PFSK-1 (cell line): ENCODE results near the gene DET1.

Experiments
- FOXP2 ChIP-seq: optimal IDR thresholded peaks from 2 replicates; pipeline ENCODE3; 2011; ENCODE audit warnings: borderline replicate concordance, control low read depth, inconsistent platforms; ENCODE audit not compliant: insufficient read depth; ENCODE audit errors: extremely low read length, extremely low read depth
- POLR2AphosphoS5 ChIP-seq: IDR thresholded peaks from 2 replicates; pipeline ENCODE4 v1.6.1; 2012; ENCODE audit warnings: low read depth, mild to moderate bottlenecking, control low read depth, low read length, moderate library complexity
- SIN3A ChIP-seq: IDR thresholded peaks from 2 replicates; pipeline ENCODE4 v1.6.1; 2012; ENCODE audit warnings: mild to moderate bottlenecking, low read length, moderate library complexity, borderline replicate concordance; ENCODE audit not compliant: insufficient read depth
- TAF1 ChIP-seq: IDR thresholded peaks from 2 replicates; pipeline ENCODE4 v1.6.1; 2012; ENCODE audit warnings: low read length, control low read depth, borderline replicate concordance; ENCODE audit not compliant: insufficient read depth
- TF ChIP-seq, protein P1 (sequence below), 2 experiments: IDR thresholded peaks; 2 replicates each; pipeline versions ENCODE4 v1.6.1 to v1.8.0; 2011 to 2012; ENCODE audit warnings: low read depth in 2 of 2, low read length in 2 of 2, control low read depth in 1 of 2, inconsistent platforms in 1 of 2, mild to moderate bottlenecking in 1 of 2, moderate library complexity in 1 of 2; ENCODE audit not compliant: insufficient read depth in 1 of 2

DET1 gene

DNA sequence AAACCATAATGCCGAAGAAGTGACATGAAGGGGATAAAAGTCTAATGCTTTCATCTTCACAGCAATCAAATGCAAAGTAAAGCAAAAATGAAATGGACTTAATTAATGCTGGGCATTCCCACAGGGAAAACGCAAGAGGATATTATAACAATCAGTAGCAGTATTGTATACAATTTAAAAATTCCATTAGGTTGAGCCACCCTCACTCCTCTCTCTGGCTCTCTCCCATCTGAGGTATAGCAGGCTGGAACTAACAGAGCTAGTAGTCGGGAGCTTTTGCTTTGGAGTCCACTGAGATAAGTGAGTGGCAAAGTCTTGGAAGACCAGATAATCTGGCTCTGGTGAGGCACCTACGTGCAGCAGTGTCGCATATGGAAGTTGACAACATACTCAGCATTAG, 33.9 kb downstream of the DET1 start:
- TF ChIP-seq POLR2AphosphoS5 (no peak), TAF1 (no peak), FOXP2 (no peak), SIN3A (no peak)
- TF ChIP-seq, protein P1, sequence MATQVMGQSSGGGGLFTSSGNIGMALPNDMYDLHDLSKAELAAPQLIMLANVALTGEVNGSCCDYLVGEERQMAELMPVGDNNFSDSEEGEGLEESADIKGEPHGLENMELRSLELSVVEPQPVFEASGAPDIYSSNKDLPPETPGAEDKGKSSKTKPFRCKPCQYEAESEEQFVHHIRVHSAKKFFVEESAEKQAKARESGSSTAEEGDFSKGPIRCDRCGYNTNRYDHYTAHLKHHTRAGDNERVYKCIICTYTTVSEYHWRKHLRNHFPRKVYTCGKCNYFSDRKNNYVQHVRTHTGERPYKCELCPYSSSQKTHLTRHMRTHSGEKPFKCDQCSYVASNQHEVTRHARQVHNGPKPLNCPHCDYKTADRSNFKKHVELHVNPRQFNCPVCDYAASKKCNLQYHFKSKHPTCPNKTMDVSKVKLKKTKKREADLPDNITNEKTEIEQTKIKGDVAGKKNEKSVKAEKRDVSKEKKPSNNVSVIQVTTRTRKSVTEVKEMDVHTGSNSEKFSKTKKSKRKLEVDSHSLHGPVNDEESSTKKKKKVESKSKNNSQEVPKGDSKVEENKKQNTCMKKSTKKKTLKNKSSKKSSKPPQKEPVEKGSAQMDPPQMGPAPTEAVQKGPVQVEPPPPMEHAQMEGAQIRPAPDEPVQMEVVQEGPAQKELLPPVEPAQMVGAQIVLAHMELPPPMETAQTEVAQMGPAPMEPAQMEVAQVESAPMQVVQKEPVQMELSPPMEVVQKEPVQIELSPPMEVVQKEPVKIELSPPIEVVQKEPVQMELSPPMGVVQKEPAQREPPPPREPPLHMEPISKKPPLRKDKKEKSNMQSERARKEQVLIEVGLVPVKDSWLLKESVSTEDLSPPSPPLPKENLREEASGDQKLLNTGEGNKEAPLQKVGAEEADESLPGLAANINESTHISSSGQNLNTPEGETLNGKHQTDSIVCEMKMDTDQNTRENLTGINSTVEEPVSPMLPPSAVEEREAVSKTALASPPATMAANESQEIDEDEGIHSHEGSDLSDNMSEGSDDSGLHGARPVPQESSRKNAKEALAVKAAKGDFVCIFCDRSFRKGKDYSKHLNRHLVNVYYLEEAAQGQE (IDR thresholded peaks at IDR 0.05; ENCODE audit: insufficient read depth in 1 of 2, low read depth in 2 of 2, low read length in 2 of 2) = no peak

DNA sequence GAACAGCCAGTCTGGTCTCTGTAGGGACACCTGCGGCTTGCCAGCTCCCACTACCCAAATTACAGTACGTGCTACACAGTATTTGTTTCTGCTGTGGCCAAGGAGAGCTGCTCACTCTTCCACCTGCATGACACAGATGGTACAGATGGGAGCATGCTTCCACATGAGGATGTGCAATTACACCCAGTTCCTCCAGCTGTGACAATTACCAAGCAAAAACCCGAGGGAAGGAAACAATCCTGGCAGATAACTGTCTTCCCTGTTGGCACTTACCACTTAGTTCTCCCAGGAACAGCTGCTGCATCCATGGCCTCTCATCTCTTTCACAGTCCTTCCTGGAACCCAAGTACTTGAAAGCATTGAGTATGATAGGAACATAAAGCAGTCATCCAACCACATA, 34.4 kb downstream of the DET1 start:
- TF ChIP-seq POLR2AphosphoS5 (no peak), FOXP2 (no peak), TAF1 (no peak), SIN3A (no peak)
- TF ChIP-seq, protein P1 (IDR thresholded peaks at IDR 0.05; ENCODE audit: insufficient read depth in 1 of 2, low read depth in 2 of 2, low read length in 2 of 2) = no peak

DNA sequence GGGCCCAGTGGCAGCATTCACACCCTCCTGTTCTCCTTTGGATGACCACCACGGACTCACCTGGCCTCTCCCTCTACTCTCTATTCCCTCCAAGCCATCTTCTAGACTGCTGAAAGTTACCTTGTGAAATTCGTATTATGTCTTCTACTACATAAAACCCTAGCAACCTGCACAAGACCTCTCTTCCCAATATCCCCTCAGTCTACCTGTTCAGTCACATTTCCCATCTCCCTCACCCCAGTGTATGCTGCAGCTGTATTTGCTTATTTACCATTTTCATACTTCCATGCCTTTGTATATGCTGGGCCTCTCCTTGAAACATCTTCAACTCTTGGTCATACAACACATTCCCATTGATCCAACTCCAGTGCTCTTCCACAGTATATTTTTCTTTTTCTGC, 35.3 kb downstream of the DET1 start:
- TF ChIP-seq, protein P1 (IDR thresholded peaks at IDR 0.05; ENCODE audit: insufficient read depth in 1 of 2, low read depth in 2 of 2, low read length in 2 of 2) = no peak
- TF ChIP-seq SIN3A = no peak
- TF ChIP-seq FOXP2 = no peak
- TF ChIP-seq POLR2AphosphoS5 = no peak
- no peak for TF ChIP-seq TAF1

DNA sequence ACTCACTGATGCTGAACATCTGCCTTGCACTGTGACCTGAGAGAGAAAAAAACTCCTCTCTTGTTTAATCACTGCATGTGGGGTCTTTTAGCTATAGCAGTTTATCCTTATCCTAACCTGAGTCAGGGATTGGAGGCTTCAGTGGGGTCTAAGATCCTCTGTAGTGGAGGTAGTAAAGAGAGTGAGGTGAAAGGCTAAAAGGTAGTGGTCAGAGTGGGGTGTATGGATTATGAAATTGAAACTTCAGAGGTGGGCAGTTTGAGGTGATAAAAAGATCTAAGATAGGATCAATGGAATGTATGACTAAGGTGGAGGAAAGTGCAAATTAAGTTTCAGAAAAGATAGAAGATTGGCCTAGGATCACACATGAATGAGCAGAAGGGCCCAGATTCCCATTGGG, 36.5 kb downstream of the DET1 start:
- TF ChIP-seq TAF1 = no peak
- no peak for TF ChIP-seq FOXP2
- no peak for TF ChIP-seq SIN3A
- TF ChIP-seq POLR2AphosphoS5 = no peak
- TF ChIP-seq, protein P1 (IDR thresholded peaks at IDR 0.05; ENCODE audit: insufficient read depth in 1 of 2, low read depth in 2 of 2, low read length in 2 of 2) = no peak

DNA sequence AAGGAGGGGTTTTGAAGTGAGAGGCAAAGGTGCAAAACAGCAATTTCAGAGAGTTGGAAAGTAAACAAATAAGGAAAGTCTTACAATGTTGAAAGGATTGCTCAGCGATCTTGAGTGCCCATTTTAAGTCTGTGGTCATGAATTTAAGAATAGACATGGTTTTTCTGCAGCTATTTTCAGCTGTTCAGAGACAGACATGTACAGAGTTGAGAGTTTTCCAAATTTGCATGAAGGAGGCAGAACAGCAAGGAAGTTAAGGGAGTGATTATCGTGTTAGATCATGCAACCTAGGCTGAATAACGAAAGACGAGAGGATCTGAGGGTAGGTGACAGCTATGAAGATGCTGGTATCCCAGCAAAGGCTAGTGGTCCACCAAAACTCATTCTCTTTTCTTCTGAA, 37.2 kb downstream of the DET1 start:
- TF ChIP-seq POLR2AphosphoS5 (no peak), FOXP2 (no peak), SIN3A (no peak)
